HG03565 (cell line): ENCODE measurements around the gene KDM5A.
"Not testable (repeated sequence)": the region's sequence is repeated elsewhere in the genome, so short reads cannot be mapped to it uniquely, and the experiment has no call there.

Experiments
- ATAC-seq: cut with Tn5 transposase; IDR thresholded peaks from one replicate; pipeline ENCODE4 v1.9.1; 2021; ENCODE audit warnings: mild to moderate bottlenecking, moderate library complexity; ENCODE audit not compliant: unreplicated experiment

Gene KDM5A

DNA sequence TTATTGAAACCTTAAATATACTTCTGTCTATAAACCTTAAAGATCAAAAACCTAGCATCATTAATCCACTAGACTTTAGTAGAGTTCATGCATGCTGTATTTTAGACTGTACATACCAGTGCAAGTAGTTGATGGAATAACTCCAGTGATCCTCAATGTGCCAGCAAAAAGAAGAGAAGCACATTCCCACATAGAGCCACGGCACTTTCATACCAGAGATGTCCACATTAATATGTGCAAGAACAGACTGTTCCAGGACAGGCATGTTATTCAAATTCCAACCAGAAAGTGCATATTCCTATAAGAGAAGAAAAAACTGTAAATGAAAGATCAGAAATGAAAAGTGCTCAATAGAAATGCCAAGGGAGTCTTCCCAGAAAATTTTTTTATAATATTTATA, 55.0 kb downstream of the KDM5A start:
- no peak for ATAC-seq

DNA sequence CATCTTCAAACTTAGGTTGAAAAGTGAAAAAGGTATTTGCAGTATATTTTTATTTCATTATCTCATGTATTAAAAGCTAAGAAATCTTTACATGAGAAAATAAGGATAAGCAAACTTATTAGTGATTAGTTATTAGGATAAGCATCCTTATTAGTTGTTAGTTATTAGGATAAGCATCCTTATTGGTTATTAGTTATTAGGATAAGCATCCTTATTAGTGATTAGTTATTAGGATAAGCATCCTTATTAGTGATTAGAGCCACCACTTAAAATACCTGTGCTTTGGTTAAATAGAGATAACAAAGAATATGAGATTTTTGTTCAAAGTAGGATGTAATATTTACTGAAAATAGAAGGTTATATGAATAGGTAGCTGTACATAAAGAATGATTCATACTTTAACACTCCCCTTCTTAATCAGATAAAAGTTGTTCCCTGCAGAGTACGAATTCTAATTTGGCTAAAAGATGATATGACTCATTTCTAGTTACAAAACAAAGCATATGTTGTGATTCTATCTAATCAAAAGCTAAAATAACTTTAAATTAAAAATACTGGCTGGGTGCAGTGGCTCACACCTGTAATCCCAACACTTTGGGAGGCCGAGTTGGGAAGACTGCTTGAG, 56.4 kb downstream of the KDM5A start:
- ATAC-seq = no peak

DNA sequence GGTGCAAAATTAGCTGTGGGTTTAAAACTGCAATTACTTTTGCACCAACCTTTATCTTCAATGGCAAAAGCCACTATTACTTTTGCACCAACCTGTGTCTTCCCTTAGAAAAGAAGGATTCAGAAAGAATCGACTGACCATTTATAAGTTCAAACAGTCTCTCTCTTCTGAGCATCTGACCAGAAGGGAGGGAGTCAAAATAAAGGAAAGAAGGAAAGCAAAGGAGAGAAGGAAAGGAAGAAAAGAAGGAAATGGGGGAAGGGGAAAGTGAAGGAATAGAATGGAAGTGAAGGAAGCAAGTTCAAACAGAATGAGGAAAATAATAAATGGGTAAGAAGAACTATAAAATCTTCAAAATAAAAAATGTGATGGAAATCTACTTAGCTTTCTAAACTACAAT, 57.8 kb downstream of the KDM5A start:
- ATAC-seq = no peak

DNA sequence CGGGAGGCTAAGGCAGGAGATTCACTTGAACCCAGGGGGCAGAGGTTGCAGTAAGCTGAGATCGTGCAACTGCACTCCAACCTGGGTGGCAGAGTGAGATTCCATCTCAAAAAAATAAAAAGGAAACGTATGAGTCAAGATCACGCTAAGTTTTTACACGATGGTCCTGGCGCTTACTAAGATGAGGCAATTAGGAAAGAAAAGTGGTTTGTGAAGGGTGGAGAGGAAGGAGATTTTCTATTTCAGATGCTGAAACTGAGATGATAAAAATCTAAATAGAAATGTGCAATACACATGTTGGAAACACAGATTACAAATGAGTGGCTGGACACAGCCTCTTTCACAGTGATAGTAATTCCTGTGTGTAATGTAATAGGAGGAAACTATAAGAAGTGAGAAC, 63.2 kb downstream of the KDM5A start:
- ATAC-seq = no peak

DNA sequence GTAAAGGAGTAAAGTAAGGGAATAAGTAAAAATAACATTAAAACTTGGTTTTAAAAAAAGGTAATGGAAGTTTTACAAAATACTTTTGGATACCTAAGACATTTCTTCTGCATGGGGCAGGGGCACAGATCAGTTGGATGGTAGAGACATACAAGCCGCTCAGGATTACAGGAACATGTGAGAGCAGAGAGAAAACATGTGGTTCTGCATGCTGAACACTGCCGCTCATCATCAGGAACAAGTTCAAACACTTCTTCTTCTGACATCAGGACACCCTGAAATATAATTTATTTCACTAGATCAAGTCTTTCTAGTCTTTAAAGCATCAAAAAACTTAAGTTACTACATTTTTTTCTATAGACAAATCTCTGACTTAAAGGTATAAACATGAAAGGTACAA, 65.6 kb downstream of the KDM5A start:
- no peak for ATAC-seq

DNA sequence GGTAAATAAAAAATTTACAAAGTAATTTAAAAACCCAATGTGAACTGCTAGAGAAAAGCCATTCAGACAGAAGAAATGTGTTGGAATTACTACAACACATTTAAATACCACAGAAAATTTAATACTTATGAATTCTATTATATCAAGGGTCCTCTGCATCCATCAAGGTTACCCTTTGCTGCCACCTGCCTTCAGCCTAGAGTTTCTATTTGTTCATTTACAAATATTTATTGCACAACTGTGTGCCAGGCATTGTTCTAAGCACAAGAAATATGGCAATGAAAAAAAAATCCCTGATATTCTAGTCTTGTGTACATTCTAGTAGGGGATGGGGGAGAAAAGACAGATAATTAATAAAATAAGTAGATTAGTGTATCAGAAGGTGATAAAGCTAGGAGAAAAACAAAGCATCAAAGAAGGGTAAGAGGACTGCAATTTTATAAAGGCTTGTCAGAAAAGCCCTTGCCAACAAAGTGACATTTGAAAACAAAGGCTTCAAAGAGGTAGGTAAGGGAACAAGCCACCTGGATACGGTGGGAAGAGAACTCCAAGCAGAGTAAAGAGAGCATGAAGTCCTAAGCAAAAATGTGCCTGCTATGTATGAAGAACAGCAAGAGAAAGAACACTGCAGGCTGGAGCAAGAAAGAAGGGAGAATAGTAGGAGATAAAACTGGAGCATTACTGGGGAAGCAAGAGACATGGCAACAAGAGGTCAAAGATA, 67.4 kb downstream of the KDM5A start:
- ATAC-seq = no peak

- no peak for ATAC-seq
These were observed 70.2 kb downstream of the KDM5A start for GRCh38 chr12:318759-319515.

DNA sequence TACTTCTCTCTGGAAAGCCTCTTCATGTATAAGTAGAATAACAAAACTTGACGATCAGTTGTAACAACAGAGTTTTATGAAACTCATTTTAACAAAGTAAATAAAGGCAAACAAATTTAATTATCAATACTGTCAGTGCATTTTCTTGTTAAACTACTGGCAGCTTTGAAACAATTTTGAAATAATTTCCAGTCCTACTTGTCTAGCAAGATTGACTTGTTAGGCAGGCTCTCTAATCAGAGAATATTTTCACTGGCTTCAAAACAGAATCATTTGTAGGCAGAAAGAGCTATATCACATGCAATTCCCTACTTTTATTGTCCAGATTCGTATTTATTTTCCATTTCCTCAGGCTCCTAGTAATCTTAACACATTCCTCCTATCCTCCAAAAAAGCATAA, 80.6 kb downstream of the KDM5A start:
- ATAC-seq = no peak

DNA sequence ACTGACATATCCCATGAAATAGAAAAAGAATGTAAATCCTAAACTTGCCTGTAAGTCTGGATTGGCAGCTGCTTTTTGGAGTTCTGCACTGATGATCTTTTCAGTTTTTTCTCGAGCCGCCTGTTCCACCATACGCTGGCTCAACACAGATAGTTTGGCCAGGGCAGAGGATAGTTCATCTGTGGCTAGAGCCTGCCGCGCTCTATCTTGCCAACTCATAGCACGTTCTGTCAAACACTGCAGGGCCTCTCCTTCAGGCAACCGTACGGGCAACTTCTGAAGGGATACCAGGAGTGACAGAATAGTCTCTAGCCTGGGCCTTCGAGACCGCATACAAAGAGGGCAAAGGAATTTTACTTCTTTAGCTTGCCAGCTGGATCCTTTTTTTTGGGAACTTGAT, 81.7 kb downstream of the KDM5A start:
- ATAC-seq = no peak

- no peak for ATAC-seq
These were observed 84.3 kb downstream of the KDM5A start for GRCh38 chr12:304805-305204.

- not testable (repeated sequence) for ATAC-seq
These were observed 86.4 kb downstream of the KDM5A start for GRCh38 chr12:302766-303165.

DNA sequence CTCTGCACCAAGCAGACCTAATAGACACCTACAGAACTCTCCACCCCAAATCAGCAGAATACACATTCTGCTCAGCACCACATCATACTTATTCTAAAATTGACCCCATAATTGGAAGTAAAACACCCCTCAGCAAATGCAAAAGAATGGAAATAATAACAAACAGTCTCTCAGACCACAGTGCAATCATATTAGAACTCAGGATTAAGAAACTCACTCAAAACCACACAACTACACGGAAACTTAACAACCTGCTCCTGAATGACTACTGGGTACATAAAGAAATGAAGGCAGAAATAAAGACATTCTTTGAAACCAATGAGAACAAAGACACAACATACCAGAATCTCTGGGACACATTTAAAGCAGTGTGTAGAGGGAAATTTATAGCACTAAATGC, 89.0 kb downstream of the KDM5A start:
- ATAC-seq = not testable (repeated sequence)

GRCh38 chr12:299511-299910, 89.6 kb downstream of the KDM5A start:
- not testable (repeated sequence) for ATAC-seq

GRCh38 chr12:298059-298458, 91.1 kb downstream of the KDM5A start:
- not testable (repeated sequence) for ATAC-seq

DNA sequence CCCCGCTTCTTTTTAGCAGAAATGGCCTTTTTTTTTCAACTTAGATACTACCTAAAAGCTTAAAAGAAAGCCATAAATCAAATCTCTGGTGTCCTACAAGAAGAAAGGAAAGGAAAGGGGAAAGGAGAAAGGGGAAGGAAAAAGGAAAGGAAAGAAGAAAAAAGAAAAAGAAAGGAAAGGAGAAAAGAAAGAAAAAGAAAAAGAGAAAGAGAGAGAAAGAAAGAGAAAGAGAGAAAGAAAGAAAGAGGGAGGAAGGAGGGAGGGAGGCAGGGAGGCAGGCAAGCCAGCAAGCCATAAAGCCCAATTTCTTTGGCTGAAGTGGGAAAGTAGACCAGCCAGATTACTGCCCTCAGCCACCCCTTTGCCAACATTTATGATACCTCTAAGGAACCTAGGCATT, 94.0 kb downstream of the KDM5A start:
- ATAC-seq = no peak

DNA sequence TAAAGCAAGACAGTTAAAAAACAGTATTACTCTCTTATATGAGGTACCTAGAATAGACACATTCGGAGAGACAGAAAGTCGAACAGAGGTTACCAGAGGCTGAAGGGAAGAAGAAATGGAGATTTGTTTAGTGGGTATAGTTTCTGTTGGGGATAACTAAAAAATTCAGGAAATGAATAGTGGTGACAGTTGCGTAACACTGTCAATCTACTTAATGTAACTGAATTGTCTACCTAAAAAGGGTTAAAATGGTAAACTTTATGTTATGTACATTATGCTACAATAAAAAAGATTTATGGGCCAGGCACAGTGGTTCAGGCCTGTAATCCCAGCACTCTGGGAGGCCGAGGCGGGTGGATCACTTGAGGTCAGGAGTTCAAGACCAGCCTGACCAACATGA, 95.9 kb downstream of the KDM5A start:
- ATAC-seq = no peak

- ATAC-seq = no peak
These were observed 96.9 kb downstream of the KDM5A start for GRCh38 chr12:292186-292585.

DNA sequence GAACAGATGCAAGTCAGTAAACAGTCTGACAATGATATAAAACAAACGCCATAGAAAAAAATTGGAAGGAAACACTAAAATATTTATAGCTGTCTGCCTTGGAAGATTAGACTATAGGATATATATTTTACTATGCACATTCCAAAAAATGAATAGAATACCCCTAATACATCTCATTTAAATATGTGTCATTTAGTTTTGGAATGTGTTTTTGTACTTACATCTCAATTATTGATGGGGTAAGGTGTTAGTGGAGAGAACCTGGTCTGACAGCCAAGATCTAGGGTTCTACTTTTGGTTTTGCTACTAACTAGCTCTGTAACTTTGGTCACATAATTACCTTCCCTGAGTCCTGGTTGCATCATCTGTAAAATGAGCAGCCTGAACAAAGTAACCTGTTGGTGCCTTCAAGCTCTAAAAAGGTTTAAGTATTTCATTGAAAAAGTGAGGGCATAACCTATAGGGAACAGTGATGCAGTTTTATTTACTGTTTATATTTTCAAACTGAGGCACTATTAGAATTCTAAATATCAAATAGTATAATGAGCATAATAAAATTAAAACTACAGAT, 97.9 kb downstream of the KDM5A start:
- no peak for ATAC-seq

DNA sequence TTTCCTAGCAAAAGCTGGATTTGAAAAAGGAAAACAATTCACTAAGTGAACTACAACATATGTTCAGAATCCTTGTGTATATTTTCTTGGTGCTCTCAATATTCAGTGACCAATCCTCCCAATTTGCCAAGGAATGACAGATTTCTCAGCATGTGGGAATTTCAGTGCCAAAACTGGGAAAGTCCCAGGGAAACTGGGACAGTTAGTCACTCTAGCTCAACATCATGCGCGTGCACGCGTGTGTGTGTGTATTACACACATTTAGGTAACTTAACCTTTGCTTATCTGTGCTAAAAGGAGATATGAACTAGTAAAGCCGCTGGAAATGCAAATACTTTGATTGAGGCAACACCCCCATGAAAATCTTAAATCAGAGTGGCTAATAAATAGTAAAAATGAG, 100.4 kb downstream of the KDM5A start:
- no peak for ATAC-seq

DNA sequence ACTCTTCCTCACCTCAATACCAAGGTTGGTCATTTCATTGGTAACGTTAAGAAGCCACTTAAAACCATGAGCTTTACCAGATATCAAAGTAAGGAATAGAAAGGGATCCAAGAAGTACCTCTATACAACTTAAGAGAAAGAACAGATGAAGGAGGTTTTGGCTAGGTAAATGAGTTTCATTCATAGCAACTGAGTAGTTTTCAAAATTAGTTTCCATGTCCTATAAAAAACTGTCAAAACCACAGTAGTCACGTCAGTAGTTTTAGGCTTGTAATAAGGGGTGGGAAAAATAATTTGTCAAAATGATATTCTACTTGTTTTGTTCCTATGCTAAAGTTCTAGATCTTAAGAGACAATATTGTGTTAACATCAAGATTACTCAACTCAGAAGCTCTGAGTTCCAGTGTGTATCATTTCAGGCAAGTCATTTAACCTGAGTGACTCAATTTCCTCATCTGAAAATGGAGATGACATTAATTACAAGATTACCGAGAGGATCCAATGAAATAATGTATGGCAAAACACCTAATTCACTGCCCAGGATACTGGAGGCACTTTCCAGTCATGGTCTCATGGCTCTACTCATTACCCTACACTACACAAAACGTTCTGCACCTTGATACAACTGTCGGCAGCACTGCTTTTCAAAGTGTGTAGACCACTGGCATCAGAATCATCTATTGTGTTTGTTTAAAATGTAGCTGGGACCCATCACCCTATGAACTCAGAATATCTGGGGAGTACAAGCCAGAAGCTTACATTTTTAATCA, 102.4 kb downstream of the KDM5A start:
- no peak for ATAC-seq

DNA sequence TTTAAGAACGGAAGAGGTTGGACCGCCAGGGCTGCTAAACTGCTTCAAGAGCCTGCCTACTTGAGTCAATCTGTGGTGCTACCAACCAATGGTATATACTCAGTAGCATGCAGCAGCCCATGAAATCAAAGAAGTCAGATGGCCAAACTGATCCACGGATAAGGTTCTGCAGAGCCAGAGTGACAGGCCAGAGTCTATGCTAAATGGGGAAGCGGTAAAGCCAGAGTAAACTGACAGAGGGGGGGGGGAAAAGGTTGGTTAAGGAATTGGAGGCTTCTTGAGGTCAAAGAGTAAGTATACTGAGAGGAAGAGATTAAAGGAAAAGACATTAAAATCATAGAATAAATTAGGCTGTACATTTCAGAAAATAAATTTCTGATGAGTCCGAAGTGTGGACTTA, 111.1 kb downstream of the KDM5A start:
- no peak for ATAC-seq
